ENCODE data around the gene DDHD1.

GRCh38 chr14:53064475-53064874 is 88.6 kb downstream of the DDHD1 start:
- TF ChIP-seq CTCF (conservative IDR thresholded peaks at IDR 0.05; ENCODE audit: low read depth in 2 of 2) (no peak), EZH2 (IDR thresholded peaks at IDR 0.05; ENCODE audit: low read depth, unreplicated experiment) (no peak), NANOG (IDR thresholded peaks at IDR 0.05; ENCODE audit: borderline replicate concordance) (no peak), REST (IDR thresholded peaks at IDR 0.05; ENCODE audit: unreplicated experiment) (no peak), POLR2AphosphoS5 (IDR thresholded peaks at IDR 0.05; ENCODE audit: low read depth) (no peak)
- TF ChIP-seq, protein P1, sequence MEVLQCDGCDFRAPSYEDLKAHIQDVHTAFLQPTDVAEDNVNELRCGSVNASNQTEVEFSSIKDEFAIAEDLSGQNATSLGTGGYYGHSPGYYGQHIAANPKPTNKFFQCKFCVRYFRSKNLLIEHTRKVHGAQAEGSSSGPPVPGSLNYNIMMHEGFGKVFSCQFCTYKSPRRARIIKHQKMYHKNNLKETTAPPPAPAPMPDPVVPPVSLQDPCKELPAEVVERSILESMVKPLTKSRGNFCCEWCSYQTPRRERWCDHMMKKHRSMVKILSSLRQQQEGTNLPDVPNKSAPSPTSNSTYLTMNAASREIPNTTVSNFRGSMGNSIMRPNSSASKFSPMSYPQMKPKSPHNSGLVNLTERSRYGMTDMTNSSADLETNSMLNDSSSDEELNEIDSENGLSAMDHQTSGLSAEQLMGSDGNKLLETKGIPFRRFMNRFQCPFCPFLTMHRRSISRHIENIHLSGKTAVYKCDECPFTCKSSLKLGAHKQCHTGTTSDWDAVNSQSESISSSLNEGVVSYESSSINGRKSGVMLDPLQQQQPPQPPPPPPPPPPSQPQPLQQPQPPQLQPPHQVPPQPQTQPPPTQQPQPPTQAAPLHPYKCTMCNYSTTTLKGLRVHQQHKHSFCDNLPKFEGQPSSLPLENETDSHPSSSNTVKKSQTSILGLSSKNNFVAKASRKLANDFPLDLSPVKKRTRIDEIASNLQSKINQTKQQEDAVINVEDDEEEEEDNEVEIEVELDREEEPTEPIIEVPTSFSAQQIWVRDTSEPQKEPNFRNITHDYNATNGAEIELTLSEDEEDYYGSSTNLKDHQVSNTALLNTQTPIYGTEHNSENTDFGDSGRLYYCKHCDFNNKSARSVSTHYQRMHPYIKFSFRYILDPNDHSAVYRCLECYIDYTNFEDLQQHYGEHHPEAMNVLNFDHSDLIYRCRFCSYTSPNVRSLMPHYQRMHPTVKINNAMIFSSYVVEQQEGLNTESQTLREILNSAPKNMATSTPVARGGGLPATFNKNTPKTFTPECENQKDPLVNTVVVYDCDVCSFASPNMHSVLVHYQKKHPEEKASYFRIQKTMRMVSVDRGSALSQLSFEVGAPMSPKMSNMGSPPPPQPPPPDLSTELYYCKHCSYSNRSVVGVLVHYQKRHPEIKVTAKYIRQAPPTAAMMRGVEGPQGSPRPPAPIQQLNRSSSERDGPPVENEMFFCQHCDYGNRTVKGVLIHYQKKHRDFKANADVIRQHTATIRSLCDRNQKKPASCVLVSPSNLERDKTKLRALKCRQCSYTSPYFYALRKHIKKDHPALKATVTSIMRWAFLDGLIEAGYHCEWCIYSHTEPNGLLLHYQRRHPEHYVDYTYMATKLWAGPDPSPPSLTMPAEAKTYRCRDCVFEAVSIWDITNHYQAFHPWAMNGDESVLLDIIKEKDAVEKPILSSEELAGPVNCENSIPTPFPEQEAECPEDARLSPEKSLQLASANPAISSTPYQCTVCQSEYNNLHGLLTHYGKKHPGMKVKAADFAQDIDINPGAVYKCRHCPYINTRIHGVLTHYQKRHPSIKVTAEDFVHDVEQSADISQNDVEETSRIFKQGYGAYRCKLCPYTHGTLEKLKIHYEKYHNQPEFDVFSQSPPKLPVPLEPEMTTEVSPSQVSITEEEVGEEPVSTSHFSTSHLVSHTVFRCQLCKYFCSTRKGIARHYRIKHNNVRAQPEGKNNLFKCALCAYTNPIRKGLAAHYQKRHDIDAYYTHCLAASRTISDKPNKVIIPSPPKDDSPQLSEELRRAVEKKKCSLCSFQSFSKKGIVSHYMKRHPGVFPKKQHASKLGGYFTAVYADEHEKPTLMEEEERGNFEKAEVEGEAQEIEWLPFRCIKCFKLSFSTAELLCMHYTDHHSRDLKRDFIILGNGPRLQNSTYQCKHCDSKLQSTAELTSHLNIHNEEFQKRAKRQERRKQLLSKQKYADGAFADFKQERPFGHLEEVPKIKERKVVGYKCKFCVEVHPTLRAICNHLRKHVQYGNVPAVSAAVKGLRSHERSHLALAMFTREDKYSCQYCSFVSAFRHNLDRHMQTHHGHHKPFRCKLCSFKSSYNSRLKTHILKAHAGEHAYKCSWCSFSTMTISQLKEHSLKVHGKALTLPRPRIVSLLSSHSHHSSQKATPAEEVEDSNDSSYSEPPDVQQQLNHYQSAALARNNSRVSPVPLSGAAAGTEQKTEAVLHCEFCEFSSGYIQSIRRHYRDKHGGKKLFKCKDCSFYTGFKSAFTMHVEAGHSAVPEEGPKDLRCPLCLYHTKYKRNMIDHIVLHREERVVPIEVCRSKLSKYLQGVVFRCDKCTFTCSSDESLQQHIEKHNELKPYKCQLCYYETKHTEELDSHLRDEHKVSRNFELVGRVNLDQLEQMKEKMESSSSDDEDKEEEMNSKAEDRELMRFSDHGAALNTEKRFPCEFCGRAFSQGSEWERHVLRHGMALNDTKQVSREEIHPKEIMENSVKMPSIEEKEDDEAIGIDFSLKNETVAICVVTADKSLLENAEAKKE (CRISPR knock-in tag; IDR thresholded peaks at IDR 0.05) = no peak

All from GM23338 (cell line).